HG02588 (cell line): Measurements from ENCODE around the gene SUSD2.

ENCODE experiments used
- ATAC-seq: cut with Tn5 transposase; IDR thresholded peaks from one replicate; pipeline ENCODE4 v1.9.1; 2021; ENCODE audit warnings: mild to moderate bottlenecking, moderate library complexity; ENCODE audit not compliant: unreplicated experiment

SUSD2 gene

GRCh38 chr22:24153353-24153752, 27.9 kb upstream of the SUSD2 start:
- no peak for ATAC-seq

DNA sequence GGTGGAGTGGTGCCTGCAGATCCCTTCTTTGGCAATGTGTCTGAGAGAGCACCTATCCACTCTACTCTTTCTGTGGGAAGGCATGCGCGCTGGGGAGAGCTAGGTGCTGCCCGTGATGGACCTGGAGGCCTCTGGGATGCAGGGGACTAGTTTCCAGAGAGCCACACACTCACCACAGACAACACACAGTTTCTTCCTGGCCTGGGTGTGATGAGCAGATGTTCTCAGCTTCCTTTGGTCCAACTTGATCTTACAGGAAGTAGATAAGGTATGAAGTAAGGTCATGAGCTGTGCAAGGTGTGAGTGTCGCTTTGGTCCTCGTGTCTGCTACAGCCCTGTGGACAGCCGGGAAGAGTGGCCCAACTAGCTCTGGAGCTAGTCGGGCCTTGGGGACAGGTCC, 27.3 kb upstream of the SUSD2 start:
- ATAC-seq, result no peak

DNA sequence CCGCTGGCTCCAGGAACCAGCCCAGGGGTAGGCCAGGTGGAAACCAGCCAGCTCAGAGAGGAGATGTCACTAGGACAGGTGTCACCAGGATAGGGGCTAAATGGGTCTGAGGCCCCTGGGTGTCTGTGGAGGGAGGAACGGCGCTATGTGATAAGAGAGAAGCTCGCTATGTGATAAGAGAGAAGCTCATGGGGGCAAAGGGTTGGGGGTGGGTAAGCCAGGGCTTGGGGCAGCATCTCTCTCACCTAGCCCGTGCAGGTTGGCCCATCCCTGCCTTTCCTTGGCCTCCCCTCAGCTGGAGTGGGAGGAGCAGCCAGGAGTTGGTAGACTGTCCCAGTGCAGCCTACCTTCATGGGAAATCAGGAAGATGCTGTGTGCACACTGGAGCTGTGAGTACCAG, 26.5 kb upstream of the SUSD2 start:
- ATAC-seq, result no peak

DNA sequence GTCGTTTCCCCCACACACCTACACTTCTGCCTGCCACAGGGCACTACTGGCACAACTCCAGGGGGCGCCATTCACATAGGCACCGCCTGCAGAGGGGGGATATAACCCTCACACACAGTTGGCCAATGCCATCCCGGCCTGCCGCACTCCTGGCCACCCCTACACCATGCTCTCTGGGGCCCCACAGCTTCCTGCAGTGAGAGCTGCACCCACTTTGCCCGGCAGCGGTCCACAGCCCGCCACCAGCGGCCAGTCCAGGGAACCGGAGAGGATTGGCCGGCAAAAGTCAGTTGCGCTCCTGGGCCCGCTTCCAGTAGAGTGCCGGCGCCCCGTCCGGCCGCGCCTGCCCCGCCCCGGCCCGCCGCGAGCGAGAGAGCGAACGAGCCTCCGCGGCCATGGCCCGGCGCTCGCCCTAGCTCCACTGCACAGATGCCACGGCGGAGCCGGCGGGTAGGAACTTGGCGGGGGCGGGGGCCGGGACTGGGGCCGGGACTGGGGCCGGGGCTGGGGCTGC, 25.6 kb upstream of the SUSD2 start:
- peak; percentile 26 for ATAC-seq

DNA sequence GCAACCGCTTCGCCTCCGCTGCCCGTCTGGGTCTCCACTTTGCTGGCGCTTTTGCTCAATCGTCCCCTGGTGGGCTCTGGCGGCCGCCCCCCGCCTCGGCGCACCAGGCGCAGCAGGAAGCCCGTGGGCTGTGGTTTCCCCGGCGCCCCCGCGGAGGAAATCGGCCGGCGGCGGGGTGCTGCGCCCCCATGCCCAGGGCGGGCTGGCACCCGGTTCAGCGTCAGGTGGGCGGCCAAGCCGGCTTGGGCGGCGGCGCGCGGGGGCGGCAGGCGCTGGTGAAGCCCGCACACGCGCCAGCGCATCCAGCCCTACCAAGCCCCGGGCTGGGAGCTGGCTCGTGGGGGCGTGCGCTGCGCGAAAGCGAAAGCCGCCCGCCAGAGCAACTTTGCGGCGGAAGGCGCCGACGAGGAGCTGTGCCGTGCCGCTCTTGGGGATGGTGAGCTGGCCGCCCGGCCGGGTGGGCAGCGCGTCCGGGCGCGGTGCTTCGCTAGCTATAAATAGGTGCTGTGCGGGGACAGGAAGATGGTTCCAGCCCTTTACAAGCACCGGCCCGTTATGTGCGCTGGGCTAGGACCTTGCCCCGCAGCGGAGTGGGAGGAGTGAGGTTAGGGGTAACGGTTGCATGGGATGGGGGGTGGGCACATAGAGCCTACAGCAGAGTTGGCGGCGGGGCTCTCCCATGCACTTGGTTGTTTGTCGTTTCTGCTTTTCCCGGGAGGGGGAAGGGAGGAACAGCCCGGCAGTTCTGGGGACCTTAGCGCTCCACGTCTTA, 25.0 kb upstream of the SUSD2 start:
- peak; percentile 32 for ATAC-seq

- peak; percentile 78 for ATAC-seq
Observed at GRCh38 chr22:24156913-24157821, 24.1 kb upstream of the SUSD2 start.

GRCh38 chr22:24157822-24158135, 23.5 kb upstream of the SUSD2 start:
- ATAC-seq, result no peak

DNA sequence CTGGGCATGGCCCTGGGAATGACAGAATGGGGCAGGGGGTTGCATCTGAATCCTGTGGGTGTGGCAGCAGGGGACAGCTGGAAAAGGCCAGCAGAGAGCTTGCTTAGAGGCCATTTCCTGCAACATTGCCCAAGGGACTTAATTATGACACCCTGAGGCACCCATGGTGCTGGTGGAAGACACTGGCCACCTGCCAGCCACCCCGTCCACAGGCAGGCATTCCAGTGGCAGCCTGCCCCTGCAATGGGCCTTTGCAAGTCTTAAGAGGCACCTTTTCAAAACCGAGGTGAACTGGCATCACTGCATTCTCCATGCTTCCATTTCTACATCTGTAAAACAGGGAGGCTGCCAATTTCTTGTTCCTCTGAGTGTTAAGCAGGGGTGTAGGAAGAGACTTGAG, 21.6 kb upstream of the SUSD2 start:
- ATAC-seq, result no peak

- ATAC-seq, result no peak
Observed at GRCh38 chr22:24160546-24160945, 20.7 kb upstream of the SUSD2 start.

DNA sequence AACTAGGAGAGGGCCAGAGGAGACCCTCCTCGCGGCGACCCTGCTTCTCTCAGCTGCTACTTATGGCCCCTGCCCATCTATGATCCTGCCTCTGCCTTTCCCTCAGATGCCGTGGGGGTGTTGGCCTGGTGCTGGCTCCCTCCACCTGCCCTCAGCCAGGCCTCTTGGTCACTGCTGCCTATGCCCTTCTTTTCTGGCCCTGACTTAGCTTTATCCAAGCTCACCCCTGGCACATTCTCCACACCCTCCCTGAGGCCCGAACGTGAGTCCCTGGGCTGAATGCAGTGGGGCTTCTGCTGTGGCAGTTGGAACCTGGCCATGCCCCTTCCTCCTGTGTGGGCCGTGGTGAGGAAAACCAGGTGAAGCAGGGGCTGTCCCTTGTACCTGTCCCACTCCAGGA, 19.8 kb upstream of the SUSD2 start:
- no peak for ATAC-seq

GRCh38 chr22:24161909-24162308, 19.4 kb upstream of the SUSD2 start:
- ATAC-seq, result no peak

DNA sequence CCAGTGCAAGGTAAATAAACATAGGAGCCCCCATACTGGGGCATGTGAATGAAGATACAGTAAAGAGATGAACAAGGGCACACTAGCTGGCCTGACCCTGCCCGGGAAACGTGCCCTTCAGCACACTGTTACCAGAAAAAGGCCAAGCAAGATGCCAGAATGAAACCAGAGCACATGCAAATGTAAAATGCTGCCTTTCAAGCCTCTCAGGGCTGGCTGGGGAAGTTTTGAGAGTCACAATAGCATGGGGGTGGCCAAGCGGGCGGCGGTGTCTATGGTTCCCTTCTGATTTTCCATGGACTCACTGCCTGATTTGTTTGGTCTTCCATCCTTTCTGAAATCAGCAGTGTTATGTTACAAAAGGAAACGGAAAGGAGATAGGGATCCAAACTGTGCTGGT, 18.9 kb upstream of the SUSD2 start:
- ATAC-seq, result no peak

DNA sequence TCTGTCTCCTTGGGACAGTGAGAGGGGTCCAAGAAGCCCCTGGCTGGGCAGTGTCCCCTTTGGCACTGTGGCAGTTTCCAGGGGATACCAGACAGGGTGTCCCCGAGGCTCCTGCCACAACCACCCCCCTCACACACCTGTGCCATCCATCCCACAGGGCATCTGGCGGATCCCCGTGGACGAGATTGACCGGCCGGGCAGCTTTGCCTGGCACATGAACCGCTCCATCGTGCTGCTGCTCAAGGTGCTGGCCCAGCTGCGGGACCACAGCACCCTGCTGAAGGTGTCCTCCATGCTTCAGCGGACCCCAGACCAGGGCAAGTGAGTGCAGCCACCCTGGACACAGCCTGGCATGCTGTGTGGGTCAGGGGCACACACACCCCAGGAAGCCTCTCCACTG, 17.0 kb upstream of the SUSD2 start:
- no peak for ATAC-seq

DNA sequence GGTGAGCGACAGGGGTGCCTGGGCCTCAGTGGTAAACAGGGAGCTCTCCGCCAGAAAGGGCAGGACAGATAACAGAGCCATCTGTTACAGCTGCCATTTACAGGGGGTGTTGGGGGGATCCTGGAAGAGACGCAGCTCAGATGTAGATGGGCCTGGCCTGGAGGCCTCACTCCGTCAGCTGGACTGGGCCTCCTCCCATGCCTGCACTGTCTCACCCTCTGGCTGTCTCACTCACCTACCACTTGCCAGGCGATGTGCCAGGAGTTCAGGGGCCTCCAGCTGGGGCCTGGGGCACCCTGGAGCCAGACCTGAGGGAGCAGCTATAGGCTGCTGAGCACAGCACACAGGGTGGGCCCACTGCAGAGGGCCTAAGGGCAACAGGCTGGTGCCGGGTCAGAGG, 16.3 kb upstream of the SUSD2 start:
- ATAC-seq, result no peak

DNA sequence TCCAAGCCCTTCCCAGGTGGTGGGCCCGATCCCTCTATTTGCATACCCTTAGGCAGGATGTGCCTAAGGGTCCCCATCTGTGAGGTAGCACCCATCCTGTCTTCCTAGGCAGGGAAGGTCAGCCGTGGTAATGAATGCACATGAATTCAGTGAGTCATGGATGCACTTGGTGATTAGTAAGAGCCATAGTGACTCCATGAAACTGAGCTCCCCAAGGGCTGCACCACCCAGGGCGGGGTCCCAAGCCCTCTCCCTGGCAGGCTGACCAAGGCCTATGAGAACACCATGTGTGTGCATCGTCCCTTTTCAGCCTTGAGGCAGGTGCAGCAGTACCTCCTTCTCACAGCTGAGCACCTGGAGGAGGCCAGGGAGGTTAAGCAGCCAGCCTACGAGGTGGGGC, 15.6 kb upstream of the SUSD2 start:
- ATAC-seq, result no peak

DNA sequence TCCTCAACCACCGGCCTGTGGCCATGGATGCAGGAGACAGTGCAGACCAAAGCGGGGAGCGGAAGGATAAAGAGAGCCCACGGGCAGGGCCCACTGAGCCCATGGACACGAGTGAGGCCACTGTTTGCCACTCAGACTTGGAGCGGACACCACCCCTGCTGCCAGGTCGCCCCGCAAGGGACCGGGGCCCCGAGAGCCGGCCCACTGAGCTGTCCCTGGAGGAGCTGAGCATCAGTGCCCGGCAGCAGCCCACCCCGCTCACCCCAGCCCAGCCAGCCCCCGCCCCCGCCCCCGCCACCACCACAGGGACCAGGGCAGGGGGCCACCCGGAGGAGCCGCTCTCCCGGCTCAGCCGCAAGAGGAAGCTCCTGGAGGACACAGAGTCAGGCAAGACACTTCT, 14.5 kb upstream of the SUSD2 start:
- no peak for ATAC-seq

- ATAC-seq, result no peak
Observed at GRCh38 chr22:24169439-24170058, 11.7 kb upstream of the SUSD2 start.

DNA sequence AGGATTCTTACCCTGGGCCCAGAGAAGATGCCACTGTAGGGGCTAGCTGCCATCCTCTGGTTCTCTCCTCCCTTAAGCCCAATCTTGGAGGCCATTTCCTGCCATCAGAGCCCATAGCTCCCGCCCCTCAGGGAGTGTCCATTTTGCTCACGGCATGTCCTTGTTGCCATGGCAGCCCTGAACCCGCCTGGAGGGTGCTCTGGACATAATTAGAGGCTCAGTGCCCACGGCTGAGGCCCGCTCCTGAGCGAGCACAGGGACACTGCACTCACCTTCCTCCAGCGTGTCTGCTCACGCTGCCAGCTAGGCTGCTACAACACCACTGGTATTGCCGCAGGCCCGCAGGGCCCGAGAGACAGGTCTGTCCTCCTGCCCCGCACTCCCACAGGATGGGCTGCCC, 11.1 kb upstream of the SUSD2 start:
- no peak for ATAC-seq

DNA sequence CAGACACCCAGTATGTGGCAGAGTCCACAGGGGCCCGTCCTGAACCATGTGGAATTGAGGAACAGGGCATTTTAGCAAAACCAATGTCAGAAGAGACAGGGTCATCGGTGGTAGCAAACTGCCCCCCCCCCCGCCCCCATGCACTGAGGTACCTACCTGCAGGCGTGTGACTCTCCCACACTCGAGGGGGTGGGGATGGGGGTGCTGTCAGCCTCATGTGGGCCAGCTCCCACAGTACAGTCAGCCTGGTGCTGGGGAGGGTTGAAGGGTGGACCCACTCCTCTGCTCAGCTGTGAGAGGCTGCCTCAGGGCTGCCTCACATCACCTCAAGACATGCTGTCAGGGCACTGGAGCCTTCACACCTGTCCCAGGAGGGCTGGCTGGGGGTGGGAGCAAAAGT, 10.7 kb upstream of the SUSD2 start:
- no peak for ATAC-seq

DNA sequence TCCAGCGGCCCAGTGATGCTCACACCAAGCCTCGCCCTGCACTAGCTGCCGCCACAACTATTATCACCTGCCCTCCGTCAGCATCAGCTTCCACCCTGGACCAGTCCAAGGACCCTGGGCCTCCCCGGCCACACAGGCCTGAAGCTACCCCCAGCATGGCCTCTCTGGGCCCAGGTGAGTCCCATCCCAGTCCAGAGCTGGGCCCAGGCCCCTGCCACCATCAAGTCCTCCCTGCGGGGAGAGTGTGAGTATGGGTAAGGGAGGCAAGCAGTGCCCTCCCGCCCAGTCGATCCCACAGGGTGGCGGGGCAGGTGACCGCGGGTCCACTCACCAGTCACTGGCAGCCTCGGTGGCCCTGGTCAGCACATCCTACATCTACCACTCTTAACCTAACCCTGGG, 9.5 kb upstream of the SUSD2 start:
- ATAC-seq, result no peak

DNA sequence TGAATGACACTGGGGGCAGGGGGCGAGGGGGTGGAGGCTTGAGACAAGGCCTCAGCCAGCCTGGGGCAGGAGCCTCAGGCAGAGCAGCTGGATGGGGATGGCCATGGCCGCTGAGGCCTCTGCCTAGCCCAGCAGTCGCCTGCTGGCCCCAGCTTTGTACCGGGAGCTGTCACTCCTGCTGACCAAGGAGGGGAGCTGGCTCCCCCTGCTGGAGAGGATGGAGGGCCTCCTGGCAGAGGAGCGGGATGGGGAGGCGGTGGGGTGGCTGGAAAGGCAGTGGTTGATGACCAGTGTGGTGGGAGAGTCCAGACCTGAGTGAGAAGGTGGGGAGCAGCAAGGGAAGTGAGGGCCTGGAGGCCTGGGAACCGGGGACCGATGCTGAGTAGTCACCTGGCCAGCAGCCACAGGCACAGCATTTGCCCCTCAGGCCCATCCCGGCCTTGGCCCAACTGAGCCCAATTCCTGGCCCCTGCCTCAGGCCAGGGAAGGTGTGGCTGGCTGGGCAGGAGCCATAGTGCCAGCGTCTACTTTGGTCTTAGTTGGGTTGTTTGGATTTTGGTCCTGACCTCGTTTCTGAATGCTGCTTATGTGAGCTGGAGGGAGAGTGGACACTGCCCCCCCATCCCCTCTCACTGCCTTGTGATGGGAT, 6.0 kb upstream of the SUSD2 start:
- no peak for ATAC-seq
